ENCODE results near the gene KLHL41.
A peak's percentile ranks its signal among the peaks of the same experiment; 100 is the strongest.

KLHL41 gene

DNA sequence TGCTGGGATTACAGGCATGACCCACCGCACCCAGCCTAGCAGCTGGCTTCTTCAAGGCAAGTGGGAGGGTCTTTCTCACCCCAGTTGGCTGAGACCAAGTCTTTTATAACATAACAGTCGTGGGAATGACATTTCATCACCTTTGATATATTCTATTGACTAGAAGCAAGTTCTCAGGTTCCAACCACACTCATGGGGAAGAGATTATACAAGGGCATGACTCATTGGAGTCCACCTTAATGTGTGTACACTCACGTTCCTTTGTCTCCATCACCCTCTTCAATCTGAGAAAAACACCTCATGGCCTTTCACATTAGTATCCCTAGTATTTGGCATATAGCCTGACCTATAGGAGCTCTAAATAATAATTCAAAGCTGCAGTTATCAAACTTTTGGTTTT is 33.0 kb upstream of the KLHL41 start:
- no peak for ATAC-seq
- TF ChIP-seq, protein P1, sequence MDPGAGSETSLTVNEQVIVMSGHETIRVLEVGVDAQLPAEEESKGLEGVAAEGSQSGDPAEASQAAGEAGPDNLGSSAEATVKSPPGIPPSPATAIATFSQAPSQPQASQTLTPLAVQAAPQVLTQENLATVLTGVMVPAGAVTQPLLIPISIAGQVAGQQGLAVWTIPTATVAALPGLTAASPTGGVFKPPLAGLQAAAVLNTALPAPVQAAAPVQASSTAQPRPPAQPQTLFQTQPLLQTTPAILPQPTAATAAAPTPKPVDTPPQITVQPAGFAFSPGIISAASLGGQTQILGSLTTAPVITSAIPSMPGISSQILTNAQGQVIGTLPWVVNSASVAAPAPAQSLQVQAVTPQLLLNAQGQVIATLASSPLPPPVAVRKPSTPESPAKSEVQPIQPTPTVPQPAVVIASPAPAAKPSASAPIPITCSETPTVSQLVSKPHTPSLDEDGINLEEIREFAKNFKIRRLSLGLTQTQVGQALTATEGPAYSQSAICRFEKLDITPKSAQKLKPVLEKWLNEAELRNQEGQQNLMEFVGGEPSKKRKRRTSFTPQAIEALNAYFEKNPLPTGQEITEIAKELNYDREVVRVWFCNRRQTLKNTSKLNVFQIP (CRISPR knock-in tag; IDR thresholded peaks at IDR 0.05; ENCODE audit: borderline replicate concordance, low read depth), result no peak
- no peak for TF ChIP-seq ISL1 (CRISPR knock-in tag; IDR thresholded peaks at IDR 0.05)
- no peak for TF ChIP-seq ZFP30 (CRISPR knock-in tag; IDR thresholded peaks at IDR 0.05)
- no peak for TF ChIP-seq TCF4 (CRISPR knock-in tag; IDR thresholded peaks at IDR 0.05; ENCODE audit: borderline replicate concordance)
- TF ChIP-seq CSDC2 (CRISPR knock-in tag; IDR thresholded peaks at IDR 0.05), result no peak
- no peak for TF ChIP-seq ZNF70 (CRISPR knock-in tag; IDR thresholded peaks at IDR 0.05)
- TF ChIP-seq ZNF8 (CRISPR knock-in tag; IDR thresholded peaks at IDR 0.05), result no peak

DNA sequence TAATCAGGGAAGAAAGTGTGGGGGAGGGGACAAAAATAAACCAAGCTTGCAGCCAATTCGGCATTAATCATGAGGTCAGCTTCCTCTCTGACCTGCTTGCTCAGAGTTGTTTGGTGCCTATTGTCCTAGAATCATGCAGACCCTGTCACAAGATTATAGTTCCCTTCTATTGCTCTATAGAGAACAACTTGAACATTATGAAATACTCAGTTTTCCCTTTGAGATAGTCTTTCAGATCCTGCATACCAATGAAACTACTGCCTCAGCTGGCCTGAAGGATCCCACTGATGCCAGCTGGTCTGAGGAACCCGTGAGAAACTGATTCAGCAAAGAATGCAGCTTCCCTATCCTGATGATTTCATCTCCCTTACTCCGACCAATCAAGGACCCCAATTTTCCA is 31.2 kb upstream of the KLHL41 start:
- no peak for ATAC-seq
- TF ChIP-seq TOX (CRISPR knock-in tag; IDR thresholded peaks at IDR 0.05; ENCODE audit: borderline replicate concordance) (no peak), ARNTL (CRISPR knock-in tag; IDR thresholded peaks at IDR 0.05; ENCODE audit: borderline replicate concordance, low read depth) (no peak), OSR1 (CRISPR knock-in tag; IDR thresholded peaks at IDR 0.05) (no peak), ZC3H10 (CRISPR knock-in tag; IDR thresholded peaks at IDR 0.05) (no peak), BACH2 (CRISPR knock-in tag; IDR thresholded peaks at IDR 0.05; ENCODE audit: borderline replicate concordance) (no peak), GLIS3 (CRISPR knock-in tag; IDR thresholded peaks at IDR 0.05) (no peak), PPARA (CRISPR knock-in tag; IDR thresholded peaks at IDR 0.05; ENCODE audit: borderline replicate concordance) (no peak), CSDC2 (CRISPR knock-in tag; IDR thresholded peaks at IDR 0.05) (no peak), SNAI2 (CRISPR knock-in tag; IDR thresholded peaks at IDR 0.05) (no peak), RARB (CRISPR knock-in tag; IDR thresholded peaks at IDR 0.05) (no peak), ESRRG (CRISPR knock-in tag; IDR thresholded peaks at IDR 0.05) (no peak), ZFP30 (CRISPR knock-in tag; IDR thresholded peaks at IDR 0.05) (no peak), ZNF70 (CRISPR knock-in tag; IDR thresholded peaks at IDR 0.05) (no peak)
- TF ChIP-seq, protein P2, sequence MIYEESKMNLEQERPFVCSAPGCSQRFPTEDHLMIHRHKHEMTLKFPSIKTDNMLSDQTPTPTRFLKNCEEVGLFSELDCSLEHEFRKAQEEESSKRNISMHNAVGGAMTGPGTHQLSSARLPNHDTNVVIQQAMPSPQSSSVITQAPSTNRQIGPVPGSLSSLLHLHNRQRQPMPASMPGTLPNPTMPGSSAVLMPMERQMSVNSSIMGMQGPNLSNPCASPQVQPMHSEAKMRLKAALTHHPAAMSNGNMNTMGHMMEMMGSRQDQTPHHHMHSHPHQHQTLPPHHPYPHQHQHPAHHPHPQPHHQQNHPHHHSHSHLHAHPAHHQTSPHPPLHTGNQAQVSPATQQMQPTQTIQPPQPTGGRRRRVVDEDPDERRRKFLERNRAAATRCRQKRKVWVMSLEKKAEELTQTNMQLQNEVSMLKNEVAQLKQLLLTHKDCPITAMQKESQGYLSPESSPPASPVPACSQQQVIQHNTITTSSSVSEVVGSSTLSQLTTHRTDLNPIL (CRISPR knock-in tag; IDR thresholded peaks at IDR 0.05; ENCODE audit: low read depth), result no peak
- TF ChIP-seq, protein P3, sequence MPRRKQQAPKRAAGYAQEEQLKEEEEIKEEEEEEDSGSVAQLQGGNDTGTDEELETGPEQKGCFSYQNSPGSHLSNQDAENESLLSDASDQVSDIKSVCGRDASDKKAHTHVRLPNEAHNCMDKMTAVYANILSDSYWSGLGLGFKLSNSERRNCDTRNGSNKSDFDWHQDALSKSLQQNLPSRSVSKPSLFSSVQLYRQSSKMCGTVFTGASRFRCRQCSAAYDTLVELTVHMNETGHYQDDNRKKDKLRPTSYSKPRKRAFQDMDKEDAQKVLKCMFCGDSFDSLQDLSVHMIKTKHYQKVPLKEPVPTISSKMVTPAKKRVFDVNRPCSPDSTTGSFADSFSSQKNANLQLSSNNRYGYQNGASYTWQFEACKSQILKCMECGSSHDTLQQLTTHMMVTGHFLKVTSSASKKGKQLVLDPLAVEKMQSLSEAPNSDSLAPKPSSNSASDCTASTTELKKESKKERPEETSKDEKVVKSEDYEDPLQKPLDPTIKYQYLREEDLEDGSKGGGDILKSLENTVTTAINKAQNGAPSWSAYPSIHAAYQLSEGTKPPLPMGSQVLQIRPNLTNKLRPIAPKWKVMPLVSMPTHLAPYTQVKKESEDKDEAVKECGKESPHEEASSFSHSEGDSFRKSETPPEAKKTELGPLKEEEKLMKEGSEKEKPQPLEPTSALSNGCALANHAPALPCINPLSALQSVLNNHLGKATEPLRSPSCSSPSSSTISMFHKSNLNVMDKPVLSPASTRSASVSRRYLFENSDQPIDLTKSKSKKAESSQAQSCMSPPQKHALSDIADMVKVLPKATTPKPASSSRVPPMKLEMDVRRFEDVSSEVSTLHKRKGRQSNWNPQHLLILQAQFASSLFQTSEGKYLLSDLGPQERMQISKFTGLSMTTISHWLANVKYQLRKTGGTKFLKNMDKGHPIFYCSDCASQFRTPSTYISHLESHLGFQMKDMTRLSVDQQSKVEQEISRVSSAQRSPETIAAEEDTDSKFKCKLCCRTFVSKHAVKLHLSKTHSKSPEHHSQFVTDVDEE (CRISPR knock-in tag; IDR thresholded peaks at IDR 0.05), result no peak
- TF ChIP-seq, protein P1 (CRISPR knock-in tag; IDR thresholded peaks at IDR 0.05; ENCODE audit: borderline replicate concordance, low read depth), result no peak

DNA sequence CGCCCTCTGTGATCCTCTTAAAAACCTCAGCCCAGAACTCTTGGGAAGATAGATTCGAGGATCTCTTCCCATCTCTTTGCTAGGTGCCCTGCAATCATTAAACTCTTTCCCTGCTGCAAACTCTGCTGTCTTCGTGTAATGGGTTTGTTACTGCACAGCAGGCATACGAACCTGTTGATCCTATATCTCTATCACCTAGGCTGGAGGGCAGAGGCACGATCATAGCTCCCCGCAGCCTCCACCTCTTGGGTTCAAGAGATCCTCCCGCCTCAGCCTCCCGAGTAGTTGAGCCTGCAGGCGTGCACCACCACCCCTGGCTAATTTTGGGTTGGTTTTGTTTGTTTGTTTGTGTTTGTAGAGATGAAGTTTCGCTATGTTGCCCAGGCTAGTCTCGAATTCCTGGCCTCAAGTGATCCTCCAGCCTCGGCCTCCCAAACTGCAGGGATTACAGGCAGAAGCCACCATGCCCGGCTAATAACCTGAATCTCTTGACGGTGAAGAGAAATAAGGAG is 30.7 kb upstream of the KLHL41 start:
- TF ChIP-seq TOX (CRISPR knock-in tag; IDR thresholded peaks at IDR 0.05; ENCODE audit: borderline replicate concordance) (no peak), OSR1 (CRISPR knock-in tag; IDR thresholded peaks at IDR 0.05) (no peak), GLIS3 (CRISPR knock-in tag; IDR thresholded peaks at IDR 0.05) (no peak), ZC3H10 (CRISPR knock-in tag; IDR thresholded peaks at IDR 0.05) (no peak)
- no peak for ATAC-seq

DNA sequence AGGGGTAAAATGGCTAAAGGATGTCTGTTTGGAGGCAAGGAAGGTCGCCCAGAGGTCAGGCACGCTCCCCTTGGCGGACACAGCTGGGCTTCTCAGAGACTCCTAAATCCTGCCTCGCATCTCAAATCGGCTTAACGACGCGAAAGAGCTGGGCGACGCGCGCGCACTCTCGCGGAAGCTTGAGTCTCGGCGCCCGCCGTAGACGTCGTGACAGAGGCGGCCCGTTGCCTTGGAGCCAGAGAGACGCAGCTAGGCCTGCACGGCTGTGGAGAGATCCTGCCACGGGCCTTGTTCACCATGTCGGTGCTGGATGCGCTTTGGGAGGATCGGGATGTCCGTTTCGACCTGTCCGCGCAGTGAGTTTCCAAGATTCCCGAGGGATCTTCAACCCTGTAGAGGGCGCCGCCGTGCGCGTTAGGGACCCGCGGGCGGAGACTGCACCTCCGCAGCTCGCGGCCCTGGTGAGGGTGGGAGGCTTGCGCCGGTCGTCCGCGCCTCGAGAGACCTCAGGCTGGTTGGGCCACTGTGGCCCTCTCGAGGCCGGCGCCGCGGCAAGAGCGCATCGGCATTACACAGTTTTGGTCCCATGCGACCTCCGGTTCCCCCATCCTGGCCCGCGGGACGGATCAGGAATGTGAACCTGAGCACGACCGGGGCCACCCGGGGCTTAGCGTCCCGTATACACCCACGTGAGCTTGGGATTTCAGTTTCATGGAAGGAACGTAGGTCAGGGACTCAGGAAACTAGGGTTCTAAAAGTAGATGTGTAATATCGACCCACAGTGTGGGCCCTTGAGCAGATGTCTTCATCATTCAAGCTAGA is 30.0 kb upstream of the KLHL41 start, which contains the start of gene BBS5:
Gene BBS5, plus strand, starts transcription at position 238 of the 822 bp plus-strand sequence. Its CDS starts 60 bp downstream, at position 298.
- 0 out of 2 replicates have a peak, but pooled peaks have one; percentile 48 for TF ChIP-seq CSDC2 (CRISPR knock-in tag; IDR thresholded peaks at IDR 0.05)
- no peak for TF ChIP-seq ZNF565 (CRISPR knock-in tag; conservative IDR thresholded peaks at IDR 0.05; ENCODE audit: low read depth)
- 0 out of 2 replicates have a peak, but pooled peaks have one; percentile 18 for TF ChIP-seq ZFP3 (CRISPR knock-in tag; IDR thresholded peaks at IDR 0.05)
- peak; percentile 98 for ATAC-seq

Data from SK-N-SH treated with all-trans-retinoic acid at 6 μM for 48 hours (cell line).